ENCODE results near the gene CALR.

CALR gene

GRCh38 chr19:12983542-12984142 is 45.2 kb downstream of the CALR start:
- DNase-seq: peak; percentile 69

GRCh38 chr19:12984143-12984627 is 45.8 kb downstream of the CALR start:
- DNase-seq: no peak

GRCh38 chr19:12984683-12985048 is 46.3 kb downstream of the CALR start:
- DNase-seq: no peak

GRCh38 chr19:12985049-12985776 is 46.8 kb downstream of the CALR start:
- no peak for DNase-seq

GRCh38 chr19:12986726-12987125 is 48.3 kb downstream of the CALR start:
- no peak for DNase-seq

GRCh38 chr19:12987190-12987589 is 48.8 kb downstream of the CALR start:
- no peak for DNase-seq

GRCh38 chr19:12987781-12988180 is 49.4 kb downstream of the CALR start:
- DNase-seq: no peak

GRCh38 chr19:12990431-12990830 is 52.0 kb downstream of the CALR start:
- no peak for DNase-seq

GRCh38 chr19:12990853-12991252 is 52.4 kb downstream of the CALR start:
- DNase-seq: no peak

- no peak for DNase-seq
Measured at GRCh38 chr19:12991296-12991695, 52.9 kb downstream of the CALR start.

- DNase-seq: no peak
Measured at GRCh38 chr19:12992729-12993128, 54.3 kb downstream of the CALR start.

GRCh38 chr19:12993562-12993961 is 55.2 kb downstream of the CALR start:
- no peak for DNase-seq
